Body of pancreas (tissue), 4 donors: Measurements from ENCODE around the gene CYP4V2.

Experiments used
- POLR2A ChIP-seq, 3 donors: fragments of 450-650 bp; IDR thresholded peaks; one replicate each; pipeline ENCODE4 v1.6.1; 2016; ENCODE audit warnings: antibody characterized with exemption in 3 of 3, mild to moderate bottlenecking in 2 of 3
- TF ChIP-seq, protein P1 (sequence below), 7 experiments: fragments of 450-650 bp in 4 of 7; fragments of 200-600 bp in 3 of 7; sonication (generic) in 3 of 7; IDR thresholded peaks; one replicate each; pipeline ENCODE4 v1.5.1; 2016 to 2019; ENCODE audit warnings: antibody characterized with exemption in 7 of 7

DNA sequence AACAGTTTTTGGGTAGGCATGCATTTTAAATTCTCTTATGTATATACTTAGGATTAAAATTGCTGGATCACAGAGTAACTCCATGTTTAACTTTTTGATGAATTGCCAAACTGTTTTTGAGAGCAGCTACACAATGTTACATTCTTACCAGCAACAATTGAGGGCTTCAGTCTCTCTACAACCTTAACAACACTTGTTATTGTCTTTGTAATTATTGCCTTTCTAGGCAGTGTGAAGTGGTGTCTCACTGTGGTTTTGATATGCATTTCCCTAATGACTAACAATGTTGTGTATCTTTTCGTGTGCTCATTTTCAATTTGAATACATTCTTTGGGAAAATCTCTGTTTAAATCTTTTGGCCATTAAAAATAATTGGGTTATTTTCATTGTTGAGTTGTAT lies 57.3 kb downstream of the CYP4V2 start:
- TF ChIP-seq, protein P1, sequence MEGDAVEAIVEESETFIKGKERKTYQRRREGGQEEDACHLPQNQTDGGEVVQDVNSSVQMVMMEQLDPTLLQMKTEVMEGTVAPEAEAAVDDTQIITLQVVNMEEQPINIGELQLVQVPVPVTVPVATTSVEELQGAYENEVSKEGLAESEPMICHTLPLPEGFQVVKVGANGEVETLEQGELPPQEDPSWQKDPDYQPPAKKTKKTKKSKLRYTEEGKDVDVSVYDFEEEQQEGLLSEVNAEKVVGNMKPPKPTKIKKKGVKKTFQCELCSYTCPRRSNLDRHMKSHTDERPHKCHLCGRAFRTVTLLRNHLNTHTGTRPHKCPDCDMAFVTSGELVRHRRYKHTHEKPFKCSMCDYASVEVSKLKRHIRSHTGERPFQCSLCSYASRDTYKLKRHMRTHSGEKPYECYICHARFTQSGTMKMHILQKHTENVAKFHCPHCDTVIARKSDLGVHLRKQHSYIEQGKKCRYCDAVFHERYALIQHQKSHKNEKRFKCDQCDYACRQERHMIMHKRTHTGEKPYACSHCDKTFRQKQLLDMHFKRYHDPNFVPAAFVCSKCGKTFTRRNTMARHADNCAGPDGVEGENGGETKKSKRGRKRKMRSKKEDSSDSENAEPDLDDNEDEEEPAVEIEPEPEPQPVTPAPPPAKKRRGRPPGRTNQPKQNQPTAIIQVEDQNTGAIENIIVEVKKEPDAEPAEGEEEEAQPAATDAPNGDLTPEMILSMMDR (IDR thresholded peaks at IDR 0.05): no peak
- no peak for TF ChIP-seq POLR2A (IDR thresholded peaks at IDR 0.05)
